Lung (tissue), 12 donors: ENCODE measurements around the gene CBLC. TPM values are rescaled to one million over a fixed set of nuclear protein-coding genes. Genes with fewer than 3 reads are reported as not detected.
A peak's percentile ranks its signal among the peaks of the same experiment; 100 is the strongest.

ENCODE experiments used
- ATAC-seq: fragments of 200-7000 bp; cut with Tn5 transposase; one replicate; pipeline ENCODE4 v1.9.1; 2020; ENCODE audit warnings: moderate number of reproducible peaks; ENCODE audit not compliant: insufficient read depth, low FRiP score
- DNase-seq, 3 donors: peaks; one replicate each; pipeline ENCODE4 v3.0.0-alpha.2; 2013 to 2017
- H3K27ac ChIP-seq, 2 donors: one replicate each; pipeline ENCODE4 v1.5.1; 2013; ENCODE audit warnings: mild to moderate bottlenecking in 2 of 2, moderate library complexity in 2 of 2, control low read depth in 1 of 2, inconsistent platforms in 1 of 2, low read depth in 1 of 2, low read length in 1 of 2
- H3K27me3 ChIP-seq, 3 donors: one replicate each; pipeline ENCODE4 v1.5.1; 2013; ENCODE audit warnings: low read length in 2 of 3; ENCODE audit not compliant: control insufficient read depth in 3 of 3, insufficient read depth in 3 of 3
- H3K36me3 ChIP-seq, 4 donors: one replicate each; pipeline ENCODE4 v1.5.1; 2013; ENCODE audit warnings: low read length in 4 of 4, mild to moderate bottlenecking in 1 of 4, moderate library complexity in 1 of 4; ENCODE audit not compliant: control insufficient read depth in 4 of 4, insufficient read depth in 4 of 4
- H3K4me1 ChIP-seq, 5 donors: one replicate each; pipeline ENCODE4 v1.5.1; 2013; ENCODE audit warnings: low read length in 5 of 5, mild to moderate bottlenecking in 2 of 5, moderate library complexity in 1 of 5; ENCODE audit not compliant: control insufficient read depth in 5 of 5, insufficient read depth in 5 of 5
- H3K4me3 ChIP-seq: one replicate; pipeline ENCODE4 v1.5.1; 2013; ENCODE audit warnings: mild to moderate bottlenecking, control low read depth, moderate library complexity
- H3K9ac ChIP-seq, 2 donors: one replicate each; pipeline ENCODE4 v1.5.1; 2013; ENCODE audit warnings: low read length in 2 of 2, control low read depth in 1 of 2; ENCODE audit not compliant: insufficient read depth in 1 of 2
- H3K9me3 ChIP-seq, 4 donors: one replicate each; pipeline ENCODE4 v1.5.1; 2013; ENCODE audit warnings: low read length in 3 of 4, mild to moderate bottlenecking in 1 of 4, moderate library complexity in 1 of 4; ENCODE audit not compliant: control insufficient read depth in 4 of 4, insufficient read depth in 3 of 4
- CTCF ChIP-seq: IDR thresholded peaks from 2 replicates; pipeline ENCODE4 v1.5.1; 2012; ENCODE audit warnings: mild to moderate bottlenecking; ENCODE audit errors: control extremely low read depth, extremely low read depth
- WGBS, 2 donors: extraction: QIAGEN DNeasy Blood & Tissue Kit; methylation state at CpG; one replicate each; pipeline ENCODE4 v1.1.7; 2013; 5-methylcytosine and 5-hydroxymethylcytosine counted together
- polyA plus RNA-seq, 2 donors: library from polyadenylated mRNA; stranded (reverse); fragments of 200-250 nt; gene quantifications; one replicate each; pipeline ENCODE4 v1.2.1, GENCODE V29; 2013
- total RNA-seq, 2 donors: library from RNA; depleted of rRNA in 1 of 2; stranded (reverse); fragments of >200 nt in 1 of 2; gene quantifications; one replicate each; pipeline ENCODE4 v1.2.1, GENCODE V29; 2014 to 2021
- donor health status: control.
- donor health status: control.
- donor health status: Bipolar disorder and iron deficiency.
- donor health status: healthy.
- donor health status: DM: yes; HTN: yes; CAD: no.

Gene CBLC
- total and polyA plus RNA-seq, 4 donors = 4.0 to 5.5 (median 5.1) TPM

GRCh38 chr19:44754750-44755080, 23.0 kb upstream of the CBLC start:
- ATAC-seq = no peak
- no peak overlapping the region for H3K9ac ChIP-seq
- peaks cover 0 to 42% (median 4%) of the 10 kb centered on the region in 4 donors for H3K36me3 ChIP-seq
- WGBS, 2 donors = 18 to 25% methylated on average over 11 of the region's 11 CpGs
- no peaks in the 10 kb centered on the region for H3K27me3 ChIP-seq
- H3K9me3 ChIP-seq = no peaks in the 10 kb centered on the region
- peak in 1 of 3 donors; percentile 29 for DNase-seq
- H3K27ac ChIP-seq = peak overlapping the region; percentile 87 to 95
- peaks cover 14 to 41% (median 28%) of the 10 kb centered on the region in 5 donors for H3K4me1 ChIP-seq
- no peak for TF ChIP-seq CTCF
- no peak overlapping the region for H3K4me3 ChIP-seq

GRCh38 chr19:44755219-44755618, 22.5 kb upstream of the CBLC start:
- Histone ChIP-seq H3K36me3 (peaks cover 0 to 44% (median 5%) of the 10 kb centered on the region in 4 donors), H3K27me3 (no peaks in the 10 kb centered on the region), H3K9me3 (no peaks in the 10 kb centered on the region), H3K9ac (no peak overlapping the region), H3K4me1 (peaks cover 14 to 41% (median 28%) of the 10 kb centered on the region in 5 donors), H3K27ac (peak overlapping the region; percentile 87 to 95), H3K4me3 (no peak overlapping the region)
- ATAC-seq (no peak), DNase-seq (no peak)
- 57 to 74% methylated on average over 4 of the region's 4 CpGs for WGBS, 2 donors
- no peak for TF ChIP-seq CTCF

GRCh38 chr19:44756089-44756562, 21.6 kb upstream of the CBLC start:
- Histone ChIP-seq H3K27ac (peak overlapping the region in 1 of 2 donors; percentile 70), H3K9ac (no peak overlapping the region), H3K27me3 (no peaks in the 10 kb centered on the region), H3K4me1 (peaks cover 14 to 40% (median 28%) of the 10 kb centered on the region in 5 donors), H3K9me3 (no peaks in the 10 kb centered on the region), H3K4me3 (no peak overlapping the region), H3K36me3 (peaks cover 0 to 39% (median 5%) of the 10 kb centered on the region in 4 donors)
- no peak for TF ChIP-seq CTCF
- no peak for DNase-seq
- no peak for ATAC-seq
- WGBS, 2 donors = 84 to 89% methylated on average over 7 of the region's 7 CpGs
